HG03175 (cell line): Measurements from ENCODE around the gene SDF4.
"Not testable (repeated sequence)": the region's sequence is repeated elsewhere in the genome, so short reads cannot be mapped to it uniquely, and the experiment has no call there.

ENCODE experiments used
- ATAC-seq: cut with Tn5 transposase; IDR thresholded peaks from one replicate; pipeline ENCODE4 v1.9.1; 2021; ENCODE audit warnings: mild to moderate bottlenecking, moderate library complexity; ENCODE audit not compliant: unreplicated experiment

SDF4 gene

GRCh38 chr1:1259951-1260600, 28.3 kb upstream of the SDF4 start:
- no peak for ATAC-seq

- no peak for ATAC-seq
These were observed 27.7 kb upstream of the SDF4 start for GRCh38 chr1:1259540-1259939.

GRCh38 chr1:1259119-1259488, 27.3 kb upstream of the SDF4 start:
- ATAC-seq: no peak

- no peak for ATAC-seq
These were observed 25.4 kb upstream of the SDF4 start for GRCh38 chr1:1256956-1257871.

GRCh38 chr1:1255611-1256010, 23.8 kb upstream of the SDF4 start:
- ATAC-seq: no peak

- no peak for ATAC-seq
These were observed 23.3 kb upstream of the SDF4 start for GRCh38 chr1:1255078-1255477.

GRCh38 chr1:1254667-1254998, 22.8 kb upstream of the SDF4 start:
- no peak for ATAC-seq

- ATAC-seq: no peak
These were observed 22.3 kb upstream of the SDF4 start for GRCh38 chr1:1253972-1254666.

- no peak for ATAC-seq
These were observed 21.5 kb upstream of the SDF4 start for GRCh38 chr1:1253314-1253713.

- peak; percentile 50 for ATAC-seq
These were observed 19.0 kb upstream of the SDF4 start for GRCh38 chr1:1250786-1251284.

GRCh38 chr1:1248009-1248913, 16.5 kb upstream of the SDF4 start:
- ATAC-seq: not testable (repeated sequence)

GRCh38 chr1:1247341-1247913, 15.6 kb upstream of the SDF4 start:
- ATAC-seq: no peak

GRCh38 chr1:1246577-1247340, 15.0 kb upstream of the SDF4 start, which contains the start of gene C1QTNF12:
Gene C1QTNF12 (minus strand): TSS chr1:1246722. CDS start chr1:1246690, 32 bp downstream.
- no peak for ATAC-seq

GRCh38 chr1:1245817-1246576, 14.2 kb upstream of the SDF4 start:
- no peak for ATAC-seq

- ATAC-seq: no peak
These were observed 13.5 kb upstream of the SDF4 start for GRCh38 chr1:1245178-1245816.

- no peak for ATAC-seq
These were observed 12.5 kb upstream of the SDF4 start for GRCh38 chr1:1244192-1244811.

GRCh38 chr1:1243807-1244191, 12.0 kb upstream of the SDF4 start:
- no peak for ATAC-seq

- no peak for ATAC-seq
These were observed 11.5 kb upstream of the SDF4 start for GRCh38 chr1:1243266-1243660.
